Epidermal melanocyte (primary cell): ENCODE measurements around the gene TFF3.

Experiments
- DNase-seq: peaks from one replicate; pipeline ENCODE4 v3.0.0; 2011; ENCODE audit warnings: low spot score; ENCODE audit not compliant: insufficient read length

Gene TFF3, protein sequence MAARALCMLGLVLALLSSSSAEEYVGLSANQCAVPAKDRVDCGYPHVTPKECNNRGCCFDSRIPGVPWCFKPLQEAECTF

DNA sequence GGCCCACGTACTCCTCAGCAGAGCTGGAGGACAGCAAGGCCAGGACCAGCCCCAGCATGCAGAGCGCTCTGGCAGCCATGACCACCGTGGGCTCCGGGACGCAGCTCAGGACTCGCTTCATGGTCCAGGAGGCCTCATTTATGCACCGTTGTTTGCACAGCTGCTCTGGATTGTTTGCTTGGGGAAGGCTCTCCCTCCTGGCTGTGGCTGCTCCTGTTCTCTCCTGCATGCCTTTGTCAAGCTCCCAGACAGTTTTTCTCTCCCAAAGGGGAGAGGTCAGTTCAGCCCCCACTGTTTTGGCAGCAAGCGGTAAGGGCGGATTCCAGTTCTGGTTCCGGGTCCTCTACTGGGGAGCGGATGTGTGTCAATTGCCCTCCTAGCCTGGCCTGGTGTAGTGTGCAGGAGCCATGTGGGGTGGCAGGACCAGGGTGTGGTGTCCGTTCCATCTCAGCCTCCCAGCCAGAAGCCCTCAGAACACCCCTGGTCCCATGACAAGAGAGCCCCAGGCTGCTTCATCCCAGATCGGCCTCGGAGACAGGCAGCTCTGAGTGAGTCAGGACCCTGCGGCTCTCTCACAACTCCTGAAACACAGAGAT is at the start of gene TFF3:
TSS of gene TFF3 (minus strand) at position 114 of the 596 bp plus-strand sequence. CDS start at position 79, 35 bp downstream.
- no peak for DNase-seq

- no peak for DNase-seq
Measured at GRCh38 chr21:42364304-42364865, 49.2 kb upstream of the TFF3 start.

DNA sequence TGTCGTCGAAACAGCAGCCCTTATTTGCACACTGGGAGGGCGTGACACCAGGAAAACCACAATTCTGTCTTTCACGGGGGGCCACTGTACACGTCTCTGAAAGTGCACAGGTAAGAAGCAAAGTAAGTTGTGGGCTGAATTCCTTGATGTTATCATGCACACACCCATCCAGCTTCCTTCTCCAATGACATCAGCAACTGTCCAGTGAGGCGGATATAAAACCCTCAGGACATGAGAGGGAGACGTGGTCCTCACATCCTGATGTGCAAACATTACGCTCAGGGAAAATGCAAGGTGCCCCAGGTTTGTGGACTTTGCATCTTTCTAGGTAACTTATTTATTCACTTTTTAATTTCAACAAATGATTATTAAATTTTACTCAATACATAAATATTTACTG is 48.1 kb upstream of the TFF3 start:
- DNase-seq = no peak

GRCh38 chr21:42362700-42363099 is 47.5 kb upstream of the TFF3 start:
- no peak for DNase-seq

DNA sequence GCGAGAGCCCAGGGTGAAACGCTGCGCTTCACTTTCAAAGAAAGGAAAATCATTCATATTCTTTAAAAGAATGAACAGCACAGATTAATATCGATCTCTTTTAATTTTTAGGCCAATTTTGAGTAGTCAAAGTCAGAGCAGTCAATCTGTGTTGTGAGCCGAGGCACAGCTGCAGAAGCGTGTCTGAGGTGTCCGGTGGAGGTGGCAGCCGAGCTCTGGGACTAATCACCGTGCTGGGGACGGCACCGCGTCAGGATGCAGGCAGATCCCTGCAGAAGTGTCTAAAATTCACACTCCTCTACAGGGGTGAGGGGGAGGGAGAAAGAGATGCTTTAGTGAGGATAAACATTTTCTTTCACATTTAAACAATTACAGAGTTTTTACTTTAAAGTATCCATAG is 47.0 kb upstream of the TFF3 start:
- no peak for DNase-seq

DNA sequence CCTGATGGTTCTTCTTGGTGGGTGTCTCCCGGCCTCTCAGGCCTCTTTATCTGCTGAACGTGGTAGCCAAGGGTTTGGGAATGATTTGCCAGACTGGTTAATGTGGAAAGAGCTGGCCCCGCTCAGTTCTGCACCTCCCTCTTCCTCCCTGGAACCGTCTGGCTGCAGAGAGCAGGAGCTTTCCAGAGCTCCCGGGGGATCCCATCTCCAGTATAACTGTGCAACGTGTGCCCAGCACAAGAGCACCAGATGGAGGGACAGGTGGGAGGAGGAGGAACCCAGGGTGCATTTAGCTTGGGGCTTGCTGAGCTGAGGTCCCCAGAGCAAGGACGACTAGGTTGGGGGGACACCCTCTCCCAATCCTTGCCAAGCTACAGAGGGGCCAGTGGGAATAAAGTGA is 46.1 kb upstream of the TFF3 start:
- DNase-seq = no peak

GRCh38 chr21:42360317-42360716 is 45.1 kb upstream of the TFF3 start:
- no peak for DNase-seq

DNA sequence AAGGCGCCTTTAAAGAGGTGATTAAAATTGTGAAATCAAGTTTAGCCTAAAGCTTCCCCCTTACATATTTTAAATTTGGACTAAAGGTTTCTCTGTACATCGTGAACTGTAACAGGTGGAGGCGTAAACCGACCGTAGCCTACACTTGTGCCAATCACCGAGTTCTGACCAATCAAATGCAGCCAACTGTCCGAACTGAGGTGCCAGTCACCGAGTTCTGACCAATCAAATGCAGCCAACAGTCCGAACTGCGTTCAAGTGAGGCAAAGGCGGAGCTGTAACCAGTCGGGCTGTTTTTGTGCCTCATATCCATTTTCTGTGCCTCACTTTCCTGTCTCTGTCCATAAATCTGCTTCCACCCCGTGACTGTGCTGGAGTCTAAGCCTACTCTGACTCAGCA is 43.7 kb upstream of the TFF3 start:
- no peak for DNase-seq

DNA sequence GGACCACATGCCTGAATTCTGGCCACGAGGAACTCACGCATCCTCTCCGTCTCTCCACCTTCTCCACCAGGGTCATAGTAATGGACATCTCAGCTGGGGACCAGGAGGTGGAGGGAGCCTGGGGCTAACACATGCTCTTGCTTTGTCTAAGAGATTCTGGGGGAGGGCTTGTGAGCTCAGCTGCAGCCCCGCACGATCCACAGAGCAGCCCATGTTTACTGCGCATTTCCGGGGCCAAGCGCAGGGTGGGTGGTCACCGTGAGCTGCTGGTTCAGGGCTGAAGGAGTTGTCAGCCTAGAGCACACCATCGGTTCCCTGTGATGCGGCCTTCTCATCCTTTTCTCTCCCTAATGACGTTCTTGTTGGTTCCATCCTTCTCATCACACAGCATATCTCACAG is 43.1 kb upstream of the TFF3 start:
- no peak for DNase-seq

DNA sequence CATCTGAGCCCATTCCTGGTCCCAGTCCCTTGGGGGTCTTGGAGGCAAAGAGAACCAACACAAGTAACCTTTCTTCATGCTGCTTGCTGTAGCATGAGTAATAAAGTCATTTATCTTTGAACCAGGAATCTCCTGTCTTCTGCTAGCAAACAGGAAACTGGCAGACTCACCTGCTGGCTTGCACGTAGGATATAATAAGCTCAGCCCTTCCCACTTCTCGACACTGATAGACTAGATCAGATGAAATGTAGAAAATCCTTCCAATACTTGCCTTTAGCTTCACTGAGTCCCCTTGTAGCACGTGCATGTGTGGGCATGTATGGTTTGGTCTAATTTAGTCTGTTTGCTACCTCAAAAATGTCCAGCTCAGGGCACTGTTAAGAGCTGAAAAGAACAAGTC is 42.1 kb upstream of the TFF3 start:
- no peak for DNase-seq

GRCh38 chr21:42356650-42357049 is 41.4 kb upstream of the TFF3 start:
- DNase-seq = no peak

DNA sequence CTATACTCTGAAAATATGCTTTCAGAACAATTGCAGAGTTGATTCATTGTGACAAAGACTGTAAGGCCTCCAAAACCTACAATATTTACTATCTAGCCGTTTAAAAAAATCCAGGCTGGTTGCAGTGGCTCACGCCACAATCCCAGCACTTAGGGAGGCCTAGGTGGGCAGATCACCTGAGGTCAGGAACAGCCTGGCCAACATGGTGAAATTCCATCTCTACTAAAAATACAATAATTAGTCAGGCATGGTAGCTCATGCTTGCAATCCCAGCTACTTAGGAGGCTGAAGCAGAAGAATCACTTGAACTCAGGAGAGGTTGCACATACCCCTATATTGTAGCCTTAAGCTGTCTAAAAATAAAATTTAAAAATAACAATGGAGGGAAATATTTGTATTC is 40.8 kb upstream of the TFF3 start:
- DNase-seq = no peak

DNA sequence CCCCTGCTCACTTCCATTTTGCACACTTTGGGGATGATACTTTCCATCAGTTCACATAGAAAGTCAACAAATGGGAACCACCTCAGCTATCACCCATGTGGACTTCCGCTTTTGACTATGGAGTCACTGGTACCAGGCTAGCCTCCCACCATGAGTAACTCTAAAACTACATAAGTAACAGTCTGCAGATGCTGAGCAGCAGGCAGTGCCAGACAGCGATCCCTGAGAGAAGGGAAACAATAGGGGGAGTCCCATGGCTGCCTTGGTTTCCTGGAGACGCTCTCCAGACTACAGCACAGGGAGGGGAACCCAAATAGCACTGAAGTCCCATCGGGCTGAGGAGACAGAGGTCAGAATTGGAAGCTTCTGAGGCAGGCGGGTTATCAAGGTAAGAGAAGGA is 38.4 kb upstream of the TFF3 start:
- no peak for DNase-seq

- DNase-seq = no peak
Measured at GRCh38 chr21:42352441-42353095, 37.4 kb upstream of the TFF3 start.

DNA sequence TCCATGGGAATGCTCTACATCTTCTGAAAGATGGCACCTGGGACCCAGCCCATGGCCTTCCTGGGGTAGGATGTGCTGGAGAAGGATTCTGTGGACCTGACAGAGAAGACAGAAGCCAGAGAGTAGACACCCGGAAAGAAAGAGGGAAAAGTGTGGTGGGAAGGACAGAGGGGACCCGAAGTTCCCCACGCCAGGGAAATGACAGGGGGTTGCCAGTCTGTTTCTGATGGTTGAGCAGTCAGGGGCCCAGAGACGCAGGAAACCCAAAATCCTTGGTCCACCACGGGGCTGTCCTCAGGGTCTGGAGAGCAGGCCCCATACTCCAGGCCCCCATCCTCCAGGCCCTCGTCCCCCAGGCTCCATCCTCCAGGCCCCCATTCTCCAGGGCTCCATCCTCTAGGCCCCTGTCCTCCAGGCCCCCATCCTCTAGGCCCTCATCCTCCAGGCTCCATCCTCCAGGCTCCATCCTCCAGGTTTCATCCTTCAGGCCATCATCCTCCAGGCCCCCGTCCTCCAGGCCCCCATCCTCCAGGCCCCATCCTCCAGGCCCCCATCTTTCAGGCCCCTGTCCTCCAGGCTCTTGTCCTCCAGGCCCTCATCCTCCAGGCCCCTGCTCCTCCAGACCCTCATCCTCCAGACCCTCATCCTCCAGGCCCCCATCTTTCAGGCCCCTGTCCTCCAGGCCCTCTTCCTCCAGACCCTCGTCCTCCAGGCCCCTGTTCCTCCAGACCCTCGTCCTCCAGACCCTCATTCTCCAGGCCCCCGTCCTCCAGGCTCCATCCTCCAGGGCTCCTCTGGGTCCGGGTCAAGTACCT is 36.6 kb upstream of the TFF3 start:
- DNase-seq = no peak

GRCh38 chr21:42350927-42351426 is 35.8 kb upstream of the TFF3 start, which contains the start of gene TFF2:
Gene TFF2, minus strand, starts transcription at chr21:42350994. Its CDS starts 37 bp downstream, at chr21:42350957.
- DNase-seq = no peak

DNA sequence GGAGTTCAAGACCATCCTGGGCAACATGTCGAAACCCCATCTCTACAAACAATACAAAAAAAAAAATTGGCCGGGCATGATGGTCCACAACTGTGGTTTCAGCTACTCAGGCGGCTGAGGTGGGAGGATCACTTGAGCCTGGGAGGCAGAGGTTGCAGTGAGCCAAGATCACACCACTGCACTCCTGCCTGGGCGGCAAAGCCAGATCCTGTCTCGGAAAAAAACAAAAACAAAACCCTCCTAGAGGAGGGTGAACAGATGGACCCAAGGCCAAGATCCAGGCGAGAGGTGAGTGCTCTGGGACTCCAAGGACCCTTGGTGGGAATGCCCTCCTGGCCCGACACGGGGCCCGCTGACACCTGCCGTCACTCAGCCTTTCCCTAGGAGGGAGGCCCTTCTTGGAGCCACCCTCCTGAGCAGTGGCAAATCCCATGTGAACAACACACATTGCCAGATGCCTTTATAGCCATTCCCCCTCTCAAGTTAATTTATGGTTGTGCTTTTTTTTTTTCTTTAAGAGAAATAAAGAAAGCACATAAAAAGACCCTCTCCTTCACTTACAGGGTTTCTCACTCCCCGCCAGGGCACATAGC is 35.2 kb upstream of the TFF3 start:
- DNase-seq = no peak

DNA sequence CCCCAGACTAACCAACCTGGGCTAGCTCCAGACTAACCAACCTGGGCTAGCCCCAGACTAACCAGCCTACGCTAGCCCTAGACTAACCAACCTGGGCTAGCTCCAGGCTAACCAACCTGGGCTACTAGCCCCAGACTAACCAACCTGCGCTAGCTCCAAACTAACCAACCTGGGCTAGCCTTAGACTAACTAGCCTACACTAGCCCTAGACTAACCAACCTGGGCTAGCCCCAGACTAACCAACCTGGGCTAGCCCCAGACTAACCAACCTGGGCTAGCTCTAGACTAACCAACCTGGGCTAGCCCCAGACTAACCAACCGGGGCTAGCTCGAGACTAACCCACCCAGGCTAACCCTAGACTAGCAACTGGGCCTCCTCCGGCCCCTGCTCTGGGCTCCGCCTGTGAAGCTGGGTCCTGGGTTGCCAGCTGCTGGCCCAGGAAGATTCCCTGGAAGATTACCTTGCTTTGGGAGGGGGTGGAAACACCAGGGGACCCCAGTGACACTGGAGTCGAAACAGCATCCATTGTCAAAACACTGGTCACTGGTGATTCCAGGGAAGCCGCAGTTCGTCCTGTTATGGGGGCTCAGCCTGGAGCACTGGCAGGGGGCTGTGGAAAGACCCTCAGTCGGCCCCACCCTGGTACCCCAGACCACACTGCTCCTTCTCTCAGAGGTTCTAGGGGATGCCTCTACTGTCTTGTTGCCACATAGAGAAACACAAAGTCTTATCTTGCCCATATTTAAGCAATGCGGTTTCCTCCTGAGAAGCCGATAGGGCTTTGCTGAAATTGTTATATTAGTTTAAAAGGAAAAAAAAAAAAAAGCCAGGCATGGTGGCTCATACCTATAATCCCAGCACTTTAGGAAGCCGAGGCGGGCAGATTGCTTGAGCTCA is 34.5 kb upstream of the TFF3 start:
- DNase-seq = no peak

GRCh38 chr21:42348762-42349161 is 33.6 kb upstream of the TFF3 start:
- DNase-seq = no peak

DNA sequence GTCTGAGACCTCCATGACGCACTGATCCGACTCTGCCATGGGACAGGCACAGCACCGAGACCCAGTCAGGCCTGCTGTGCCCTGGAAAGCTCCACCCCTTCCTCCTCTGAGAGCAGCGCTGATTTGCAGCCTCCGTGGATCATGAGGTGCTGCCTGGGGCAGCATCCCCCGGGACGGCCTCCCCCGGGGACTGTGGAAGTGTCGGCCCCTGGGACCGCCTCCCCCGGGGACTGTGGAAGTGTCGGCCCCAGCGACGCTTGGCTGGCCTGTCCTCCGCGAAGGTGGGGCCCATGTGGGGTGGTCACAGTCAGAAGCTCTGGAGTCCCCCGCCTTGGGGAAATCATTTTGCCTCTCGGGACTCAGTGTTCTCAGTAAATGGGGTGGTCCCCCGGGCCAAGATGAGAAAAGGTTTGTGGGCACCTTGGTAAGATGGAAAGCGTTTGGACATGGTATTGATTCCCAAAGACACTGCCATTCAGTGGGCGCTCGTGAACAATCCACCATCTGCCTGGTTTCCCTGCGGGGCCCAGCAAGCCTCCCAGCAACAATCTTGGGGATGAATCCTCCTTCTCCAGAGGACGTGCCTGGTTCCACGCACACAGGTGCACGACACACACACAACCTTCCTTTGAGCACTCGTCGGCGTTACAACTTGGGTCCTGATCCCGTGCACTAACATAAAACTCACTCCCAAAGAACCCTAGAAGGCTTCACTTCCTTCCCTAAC is 32.6 kb upstream of the TFF3 start:
- no peak for DNase-seq
